DMS 273 (cell line): Measurements from ENCODE around the gene ZNF106.

Source experiments
- DNase-seq: peaks from one replicate; lab custom pipeline; 2025; ENCODE audit not compliant: unreplicated experiment; lab: John Stamatoyannopoulos, UW

The ZNF106 gene

GRCh38 chr15:42490671-42491538, at the start of gene ZNF106:
TSS of gene ZNF106 (minus strand) at chr15:42491141. CDS start at chr15:42472289, 18,852 bp downstream.
- peak; percentile 91 for DNase-seq

- no peak for DNase-seq
Observed at GRCh38 chr15:42533246-42533645, 42.3 kb upstream of the ZNF106 start.

- no peak for DNase-seq
Observed at GRCh38 chr15:42528970-42529369, 38.0 kb upstream of the ZNF106 start.

- DNase-seq, result no peak
Observed at GRCh38 chr15:42523331-42523730, 32.4 kb upstream of the ZNF106 start.

GRCh38 chr15:42511007-42511391, 20.1 kb upstream of the ZNF106 start:
- no peak for DNase-seq

- no peak for DNase-seq
Observed at GRCh38 chr15:42510258-42511006, 19.5 kb upstream of the ZNF106 start.

GRCh38 chr15:42508263-42508690, 17.3 kb upstream of the ZNF106 start:
- no peak for DNase-seq

- no peak for DNase-seq
Observed at GRCh38 chr15:42507514-42507913, 16.6 kb upstream of the ZNF106 start.

GRCh38 chr15:42504631-42505030, 13.7 kb upstream of the ZNF106 start:
- DNase-seq, result no peak

GRCh38 chr15:42503825-42504224, 12.9 kb upstream of the ZNF106 start:
- no peak for DNase-seq

GRCh38 chr15:42502477-42502876, 11.5 kb upstream of the ZNF106 start:
- no peak for DNase-seq

GRCh38 chr15:42499858-42500609, 9.1 kb upstream of the ZNF106 start:
- DNase-seq, result peak; percentile 42

- DNase-seq, result no peak
Observed at GRCh38 chr15:42498212-42499068, 7.5 kb upstream of the ZNF106 start.

GRCh38 chr15:42495361-42496212, 4.6 kb upstream of the ZNF106 start, which contains the start of gene SNAP23:
TSS of gene SNAP23 (plus strand) at chr15:42495634. CDS start at chr15:42511847, 16,213 bp downstream.
- DNase-seq, result peak; percentile 94

- peak; percentile 42 for DNase-seq
Observed at GRCh38 chr15:42494998-42495360, 4.0 kb upstream of the ZNF106 start.

GRCh38 chr15:42493679-42494078, 2.7 kb upstream of the ZNF106 start:
- no peak for DNase-seq

- no peak for DNase-seq
Observed at GRCh38 chr15:42491539-42492225, 741 bp upstream of the ZNF106 start.

- no peak for DNase-seq
Observed at GRCh38 chr15:42490291-42490670, 660 bp downstream of the ZNF106 start.

- DNase-seq, result no peak
Observed at GRCh38 chr15:42483677-42484076, 7.3 kb downstream of the ZNF106 start.
